HFF-Myc (cell line): ENCODE data around the gene FMN2.

Experiments
- DNase-seq: peaks from one replicate; pipeline ENCODE4 v3.0.0-alpha.2; 2011; ENCODE audit warnings: low read depth; ENCODE audit errors: extremely low read depth
- H3K4me3 ChIP-seq: replicated peaks from 2 replicates; pipeline ENCODE4 v1.5.1; 2011; ENCODE audit warnings: low read depth, mild to moderate bottlenecking, control low read depth, low read length
- TF ChIP-seq, protein P1 (sequence below): IDR thresholded peaks from 2 replicates; pipeline ENCODE4 v1.5.1; 2012; ENCODE audit warnings: mild to moderate bottlenecking, low read depth, low read length, control low read depth; ENCODE audit errors: missing control alignments

FMN2 gene

DNA sequence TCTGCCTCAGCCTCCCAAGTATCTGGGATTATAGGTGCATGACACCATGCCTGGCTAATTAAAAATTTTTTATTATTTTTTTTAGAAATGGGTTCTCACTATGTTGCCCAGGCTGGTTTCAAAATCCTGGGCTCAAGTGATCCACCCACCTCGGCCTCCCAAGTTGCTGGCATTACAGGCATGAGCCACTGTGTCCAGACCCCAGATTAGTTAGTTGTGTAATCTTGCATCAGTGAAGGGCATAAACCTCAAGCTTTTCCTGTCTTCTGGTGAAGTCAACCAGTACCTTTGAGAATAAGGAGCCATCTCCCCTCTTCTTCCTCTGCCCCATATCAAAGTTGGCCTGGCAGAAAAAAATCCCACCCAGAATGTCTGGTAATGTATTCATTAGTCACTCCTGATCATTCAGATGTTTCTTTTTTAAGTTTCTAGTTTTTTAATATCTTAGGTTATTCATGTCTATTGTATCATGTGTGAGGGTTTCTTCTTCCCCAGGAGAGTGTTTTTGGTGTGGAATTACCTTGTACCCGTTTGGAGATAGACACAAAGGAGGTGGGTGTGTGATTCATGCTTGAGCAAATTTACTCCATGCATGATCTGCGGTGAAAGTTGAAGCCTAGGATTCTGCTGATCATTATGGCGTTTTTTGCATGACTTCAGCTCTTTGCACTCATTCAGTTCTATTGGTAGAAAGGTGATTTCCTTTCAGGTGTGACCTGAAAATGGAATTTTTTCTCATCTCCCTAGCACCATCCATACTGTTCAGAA is 144.0 kb downstream of the FMN2 start:
- TF ChIP-seq, protein P1, sequence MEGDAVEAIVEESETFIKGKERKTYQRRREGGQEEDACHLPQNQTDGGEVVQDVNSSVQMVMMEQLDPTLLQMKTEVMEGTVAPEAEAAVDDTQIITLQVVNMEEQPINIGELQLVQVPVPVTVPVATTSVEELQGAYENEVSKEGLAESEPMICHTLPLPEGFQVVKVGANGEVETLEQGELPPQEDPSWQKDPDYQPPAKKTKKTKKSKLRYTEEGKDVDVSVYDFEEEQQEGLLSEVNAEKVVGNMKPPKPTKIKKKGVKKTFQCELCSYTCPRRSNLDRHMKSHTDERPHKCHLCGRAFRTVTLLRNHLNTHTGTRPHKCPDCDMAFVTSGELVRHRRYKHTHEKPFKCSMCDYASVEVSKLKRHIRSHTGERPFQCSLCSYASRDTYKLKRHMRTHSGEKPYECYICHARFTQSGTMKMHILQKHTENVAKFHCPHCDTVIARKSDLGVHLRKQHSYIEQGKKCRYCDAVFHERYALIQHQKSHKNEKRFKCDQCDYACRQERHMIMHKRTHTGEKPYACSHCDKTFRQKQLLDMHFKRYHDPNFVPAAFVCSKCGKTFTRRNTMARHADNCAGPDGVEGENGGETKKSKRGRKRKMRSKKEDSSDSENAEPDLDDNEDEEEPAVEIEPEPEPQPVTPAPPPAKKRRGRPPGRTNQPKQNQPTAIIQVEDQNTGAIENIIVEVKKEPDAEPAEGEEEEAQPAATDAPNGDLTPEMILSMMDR = no peak
- no peak overlapping the region for H3K4me3 ChIP-seq
- no peak for DNase-seq

DNA sequence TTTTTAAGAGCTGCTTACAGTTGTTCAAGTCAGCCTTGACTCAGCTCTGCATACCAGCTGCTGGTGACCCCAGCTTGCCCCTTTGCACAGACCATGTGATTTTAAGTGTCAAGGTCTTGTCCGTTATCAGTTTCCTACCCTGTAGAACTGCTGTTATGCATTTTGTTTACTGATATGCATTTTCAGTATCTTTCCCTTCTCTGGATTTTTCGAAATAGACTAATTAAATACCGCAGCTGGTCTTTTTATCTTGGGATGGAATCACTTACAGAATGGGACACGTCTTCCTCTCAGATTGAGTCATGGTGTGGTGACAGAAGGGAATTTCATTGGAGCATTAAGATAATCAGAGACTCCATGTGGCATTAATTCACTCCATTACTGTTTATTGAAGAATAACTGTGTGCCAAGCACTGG is 145.6 kb downstream of the FMN2 start:
- peak; percentile 54 for DNase-seq
- TF ChIP-seq, protein P1 = no peak
- H3K4me3 ChIP-seq = no peak overlapping the region

- H3K4me3 ChIP-seq = no peak overlapping the region
- DNase-seq = no peak
- TF ChIP-seq, protein P1 = no peak
These were observed 147.6 kb downstream of the FMN2 start for GRCh38 chr1:240239309-240239708.

GRCh38 chr1:240241278-240241677 is 149.6 kb downstream of the FMN2 start:
- TF ChIP-seq, protein P1 = no peak
- H3K4me3 ChIP-seq = no peak overlapping the region
- DNase-seq = no peak

DNA sequence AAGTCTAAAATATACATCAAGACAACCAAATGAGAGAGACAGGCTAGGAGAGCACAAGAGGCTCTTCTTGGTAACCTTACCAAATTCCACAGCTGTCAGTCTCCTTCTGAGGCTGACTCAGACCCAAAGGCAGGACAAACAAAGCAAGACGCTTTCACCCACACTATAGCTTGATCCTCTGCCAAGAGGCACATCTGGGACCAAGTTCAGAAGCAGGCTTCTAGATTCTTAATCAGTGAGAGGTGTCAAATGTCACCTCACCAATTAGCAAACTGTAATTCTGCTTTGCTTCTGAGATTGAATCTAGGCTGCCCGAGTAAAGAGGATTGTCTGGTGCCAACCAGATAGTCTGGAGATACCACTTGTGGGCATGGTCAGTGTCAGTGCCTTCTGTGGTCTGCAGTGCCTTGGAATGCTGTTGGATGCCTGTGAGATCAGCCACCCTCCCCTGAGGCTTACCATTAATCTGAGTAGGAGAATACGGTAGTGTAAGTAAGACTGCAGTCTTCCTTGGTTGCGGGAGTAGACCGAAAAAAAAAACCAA is 151.0 kb downstream of the FMN2 start:
- no peak overlapping the region for H3K4me3 ChIP-seq
- peak; percentile 48 for DNase-seq
- TF ChIP-seq, protein P1 = no peak

GRCh38 chr1:240244968-240245628 is 153.4 kb downstream of the FMN2 start:
- DNase-seq = no peak
- no peak overlapping the region for H3K4me3 ChIP-seq
- TF ChIP-seq, protein P1 = no peak
